K562 (cell line): ENCODE results near the gene UBXN11. TPM values are rescaled to one million over a fixed set of nuclear protein-coding genes. Genes with fewer than 3 reads are reported as not detected.
A peak's percentile ranks its signal among the peaks of the same experiment; 100 is the strongest.

Experiments
- AFF1 ChIP-seq, 2 experiments: fragments of 450-650 bp; IDR thresholded peaks; 2 replicates each; pipeline ENCODE4 v1.6.1; 2018; ENCODE audit warnings: mild to moderate bottlenecking in 2 of 2, low read depth in 1 of 2; ENCODE audit not compliant: partially characterized antibody in 2 of 2
- BACH1 ChIP-seq: fragments of 200-800 bp; sonication (Bioruptor generic); IDR thresholded peaks from 2 replicates; pipeline ENCODE4 v1.6.1; 2016; ENCODE audit warnings: missing genetic modification characterization, missing compliant biosample characterization
- BRF1 ChIP-seq: IDR thresholded peaks from 3 replicates; pipeline ENCODE4 v1.6.1; 2011; ENCODE audit warnings: borderline replicate concordance, mild to moderate bottlenecking; ENCODE audit not compliant: insufficient read length; ENCODE audit errors: extremely low read depth
- CHAMP1 ChIP-seq: fragments of 450-650 bp; IDR thresholded peaks from 2 replicates; pipeline ENCODE4 v1.6.1; 2016; ENCODE audit warnings: mild to moderate bottlenecking
- CHD4 ChIP-seq: fragments of 200-600 bp; sonication (generic); IDR thresholded peaks from 3 replicates; pipeline ENCODE4 v1.6.1; 2012; ENCODE audit warnings: low read depth, mild to moderate bottlenecking, mixed read lengths, low read length, inconsistent platforms; ENCODE audit not compliant: insufficient read depth, insufficient replicate concordance, poor library complexity, severe bottlenecking
- HDAC2 ChIP-seq: fragments of 450-650 bp; IDR thresholded peaks from 2 replicates; pipeline ENCODE4 v1.6.1; 2016; ENCODE audit warnings: mild to moderate bottlenecking
- L3MBTL2 ChIP-seq: fragments of 450-650 bp; IDR thresholded peaks from 2 replicates; pipeline ENCODE4 v1.6.1; 2016; ENCODE audit warnings: mild to moderate bottlenecking, moderate library complexity
- MAFK ChIP-seq: IDR thresholded peaks from 2 replicates; pipeline ENCODE4 v1.6.1; 2011; ENCODE audit warnings: low read length, improper control_type of control experiment
- MED1 ChIP-seq: sonication (generic); formaldehyde crosslinking; IDR thresholded peaks from 2 replicates; pipeline ENCODE4 v1.8.1; 2023; ENCODE audit warnings: missing genetic modification reagents, borderline replicate concordance
- NR2C1 ChIP-seq, 2 experiments: fragments of 450-650 bp; IDR thresholded peaks; 2 replicates each; pipeline ENCODE4 v1.6.1; 2017; ENCODE audit warnings: mild to moderate bottlenecking in 2 of 2, antibody characterized with exemption in 1 of 2, inconsistent platforms in 1 of 2, missing compliant biosample characterization in 1 of 2, missing genetic modification characterization in 1 of 2
- STAT6 ChIP-seq: sonication (generic); formaldehyde crosslinking; IDR thresholded peaks from 2 replicates; pipeline ENCODE4 v1.8.1; 2023; ENCODE audit warnings: mild to moderate bottlenecking, missing genetic modification reagents
- TEAD4 ChIP-seq, 2 experiments: sonication (generic) in 1 of 2; formaldehyde crosslinking in 1 of 2; IDR thresholded peaks; 2 replicates each; pipeline versions ENCODE4 v1.6.1 to v1.8.0; 2012 to 2022; ENCODE audit warnings: borderline replicate concordance in 1 of 2, inconsistent platforms in 1 of 2, low read length in 1 of 2, mild to moderate bottlenecking in 1 of 2, missing genetic modification reagents in 1 of 2
- TFE3 ChIP-seq: fragments of 450-650 bp; formaldehyde crosslinking; IDR thresholded peaks from 2 replicates; pipeline ENCODE4 v1.4.0; 2020; ENCODE audit warnings: mild to moderate bottlenecking, mixed read lengths
- ZNF384 ChIP-seq: IDR thresholded peaks from 2 replicates; pipeline ENCODE4 v1.6.1; 2012; ENCODE audit warnings: low read depth, low read length, improper control_type of control experiment
- polyA plus RNA-seq, 8 experiments: library from polyadenylated mRNA; depleted of rRNA in 4 of 8; stranded (reverse) in 5 of 8; unstranded in 3 of 8; fragments of >200 nt; fragmentation: Nextera tagmentation in 2 of 8; fragmentation: Illumina TruSeq in 1 of 8; extraction: Ambion mirVana in 2 of 8; extraction: Trizol in 1 of 8; gene quantifications; 2 replicates each; pipeline versions ENCODE4 v1.2.1 to v1.2.3, GENCODE V29; 2011 to 2014; ENCODE audit warnings: inconsistent platforms in 1 of 8, missing spikeins in 1 of 8
- total RNA-seq, 7 experiments: library from RNA; depleted of rRNA in 6 of 7; stranded (reverse); fragments of >200 nt in 6 of 7; fragmentation: Illumina TruSeq in 2 of 7; extraction: Trizol in 2 of 7; gene quantifications; 2 replicates each; pipeline versions ENCODE4 v1.2.1 to v1.2.3, GENCODE V29; 2011 to 2021; ENCODE audit warnings: low replicate concordance in 1 of 7

The UBXN11 gene
- total and polyA plus RNA-seq, 9 of the 15 experiments (the other 6 are each of a cell fraction or from before 2014, with no cell fraction given), result 0.48 to 34.3 (median 11.3) TPM

GRCh38 chr1:26268290-26269197 lies 37.9 kb downstream of the UBXN11 start (continued):
- TF ChIP-seq TFE3 (CRISPR knock-in tag) (no peak), ZNF384 (no peak), NR2C1 (IDR thresholded peaks at IDR 0.05) (peak; percentile 59), NR2C1 (tag; IDR thresholded peaks at IDR 0.05) (peak; percentile 65), MED1 (CRISPR knock-in tag) (no peak), BRF1 (no peak), HDAC2 (no peak), CHD4 (no peak), L3MBTL2 (no peak), AFF1 (IDR thresholded peaks at IDR 0.05; ENCODE audit: low read depth in 1 of 2, partially characterized antibody in 2 of 2) (peak in 1 of 2 experiments; percentile 34), BACH1 (tag) (no peak), CHAMP1 (peak; percentile 11; the same call in 1 of the 2 replicates), TEAD4 (IDR thresholded peaks at IDR 0.05; ENCODE audit: low read length) (no peak), TEAD4 (CRISPR knock-in tag; IDR thresholded peaks at IDR 0.05; ENCODE audit: borderline replicate concordance) (0 out of 2 replicates have a peak, but pooled peaks have one; percentile 23), STAT6 (CRISPR knock-in tag) (no peak), MAFK (no peak)
